LHCN-M2 (cell line): Measurements from ENCODE around the gene MYH15. TPM values are rescaled to one million over a fixed set of nuclear protein-coding genes. Genes with fewer than 3 reads are reported as not detected.
"Not testable (repeated sequence)": the region's sequence is repeated elsewhere in the genome, so short reads cannot be mapped to it uniquely, and the experiment has no call there.

ENCODE experiments used
- DNase-seq: peaks from one replicate; pipeline ENCODE4 v3.0.0-alpha.2; 2012; ENCODE audit warnings: low read depth
- total RNA-seq: library from RNA; depleted of rRNA; stranded (reverse); fragments of >200 nt; gene quantifications from 2 replicates; pipeline ENCODE4 v1.2.3, GENCODE V29; 2014

The MYH15 gene
- total RNA-seq, 1 experiment from 2014 or later, result 5.2 TPM

GRCh38 chr3:108389372-108389771, 121.0 kb downstream of the MYH15 start:
- no peak for DNase-seq

GRCh38 chr3:108388136-108389132, 122.0 kb downstream of the MYH15 start:
- DNase-seq, result peak; percentile 37

DNA sequence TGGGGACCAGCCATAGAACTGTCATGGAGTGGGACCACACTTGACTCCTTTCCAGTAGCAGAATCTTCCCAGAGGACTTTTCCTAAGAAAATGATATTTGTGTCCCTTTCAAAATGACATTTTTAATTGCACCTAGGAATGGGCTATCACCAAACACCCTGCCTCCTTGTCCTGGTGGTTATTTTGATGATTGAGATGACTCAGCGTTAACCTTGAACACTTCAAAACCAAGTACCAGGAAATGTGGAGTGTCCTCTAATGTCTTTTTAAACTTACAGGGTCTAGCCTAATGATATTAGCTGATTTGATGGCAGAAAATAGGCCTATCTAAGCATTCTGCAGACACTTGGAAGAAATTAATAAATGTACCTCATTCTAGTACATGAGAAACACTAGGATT, 123.3 kb downstream of the MYH15 start:
- no peak for DNase-seq

DNA sequence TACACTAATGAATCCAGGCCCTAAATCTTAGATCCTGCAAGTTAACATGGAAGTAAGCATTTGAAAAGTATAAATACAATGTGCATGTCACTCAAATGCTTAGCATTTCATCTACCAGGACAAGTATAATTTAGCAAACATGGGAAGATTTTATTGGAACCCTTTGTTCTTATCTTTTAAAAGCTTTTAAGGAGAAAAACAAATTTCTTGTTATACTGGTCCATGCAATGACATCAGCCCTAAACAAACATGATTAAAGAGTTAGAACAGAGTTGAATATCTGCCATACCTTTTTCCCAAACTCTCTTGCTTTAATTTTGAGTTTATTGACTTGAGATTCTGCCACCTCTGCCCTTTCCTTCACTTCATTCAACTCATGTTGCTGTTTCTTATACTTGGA, 127.1 kb downstream of the MYH15 start:
- DNase-seq, result no peak

- no peak for DNase-seq
These were observed 128.8 kb downstream of the MYH15 start for GRCh38 chr3:108381529-108382140.

- DNase-seq, result no peak
These were observed 130.1 kb downstream of the MYH15 start for GRCh38 chr3:108380128-108380795.

GRCh38 chr3:108378952-108379342, 131.4 kb downstream of the MYH15 start:
- DNase-seq, result not testable (repeated sequence)

DNA sequence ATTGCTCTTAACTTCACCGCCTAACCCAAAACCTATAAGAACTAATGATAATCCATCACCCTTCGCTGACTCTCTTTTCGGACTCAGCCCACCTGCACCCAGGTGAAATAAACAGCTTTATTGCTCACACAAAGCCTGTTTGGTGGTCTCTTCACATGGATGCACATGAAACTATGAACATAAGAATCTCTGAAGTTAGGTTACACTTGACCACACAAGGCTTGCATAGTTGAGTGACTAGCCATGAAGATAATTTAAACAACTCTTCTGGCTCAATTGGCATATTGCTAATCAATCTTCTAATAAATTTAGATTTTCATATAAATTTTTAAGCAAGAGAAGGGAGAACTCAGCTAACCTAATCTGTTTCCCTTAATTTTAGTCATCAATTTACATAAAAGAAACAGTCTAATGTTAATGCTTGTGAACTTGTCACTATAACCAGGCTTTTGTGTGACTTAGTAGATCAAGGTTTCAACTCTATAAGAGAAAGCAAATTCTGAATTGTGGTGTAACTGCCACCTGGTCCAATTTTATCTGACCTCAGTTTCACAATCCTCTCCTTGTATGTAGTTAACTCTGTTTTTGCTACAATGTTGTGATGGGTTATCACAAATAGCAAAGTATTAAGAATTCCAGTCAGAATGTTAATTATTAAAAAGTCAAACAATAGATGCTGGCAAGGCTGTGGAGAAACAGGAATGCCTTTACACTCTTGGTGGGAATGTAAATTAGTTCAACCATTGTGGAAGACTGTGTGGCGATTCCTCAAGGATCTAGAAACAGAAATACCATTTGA, 132.0 kb downstream of the MYH15 start:
- no peak for DNase-seq

GRCh38 chr3:108377384-108377783, 133.0 kb downstream of the MYH15 start:
- no peak for DNase-seq

DNA sequence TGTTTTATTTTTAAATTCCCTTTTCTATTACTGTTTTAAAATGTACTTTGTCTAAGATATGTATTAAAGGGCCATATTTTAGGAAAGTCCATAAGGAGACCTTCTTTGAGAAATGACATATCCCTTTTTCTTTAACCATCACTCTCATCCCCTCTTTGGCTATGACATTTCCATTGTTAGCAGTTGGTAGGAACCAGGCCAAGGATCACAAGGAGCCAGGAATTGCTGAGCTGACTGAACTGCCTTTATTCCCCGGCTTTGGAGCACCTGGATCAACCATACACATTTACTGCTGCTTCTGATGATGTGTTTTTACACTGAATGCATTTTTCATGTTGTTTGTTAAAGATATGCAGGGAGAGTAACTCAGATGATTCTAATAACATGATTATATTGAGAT, 134.4 kb downstream of the MYH15 start:
- DNase-seq, result no peak

- DNase-seq, result no peak
These were observed 151.4 kb downstream of the MYH15 start for GRCh38 chr3:108359011-108359410.

DNA sequence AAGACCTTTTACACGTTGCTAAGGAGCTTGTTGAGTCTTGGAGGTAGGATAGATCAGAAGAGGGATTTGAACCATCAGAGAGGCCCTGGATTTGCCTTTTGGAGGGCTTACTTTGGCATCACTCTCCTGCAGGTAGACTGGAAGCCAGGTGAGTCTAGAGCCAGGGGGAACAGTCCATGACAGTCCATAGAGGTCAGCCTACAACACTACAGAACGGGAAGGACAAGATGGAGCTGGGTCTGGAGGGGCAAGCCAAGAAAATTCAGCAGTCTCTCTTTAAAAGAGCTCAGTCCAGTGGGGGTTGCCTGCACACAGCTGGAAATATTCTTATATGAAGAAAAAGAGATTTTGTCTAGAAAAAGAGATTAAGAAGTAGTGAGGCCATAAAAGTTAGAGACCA, 153.4 kb downstream of the MYH15 start:
- DNase-seq, result no peak

GRCh38 chr3:108354562-108354961, 155.8 kb downstream of the MYH15 start:
- DNase-seq, result no peak

GRCh38 chr3:108352176-108352575, 158.2 kb downstream of the MYH15 start:
- no peak for DNase-seq

- DNase-seq, result no peak
These were observed 163.8 kb downstream of the MYH15 start for GRCh38 chr3:108346301-108347227.

GRCh38 chr3:108345492-108346205, 164.7 kb downstream of the MYH15 start:
- DNase-seq, result peak; percentile 40

DNA sequence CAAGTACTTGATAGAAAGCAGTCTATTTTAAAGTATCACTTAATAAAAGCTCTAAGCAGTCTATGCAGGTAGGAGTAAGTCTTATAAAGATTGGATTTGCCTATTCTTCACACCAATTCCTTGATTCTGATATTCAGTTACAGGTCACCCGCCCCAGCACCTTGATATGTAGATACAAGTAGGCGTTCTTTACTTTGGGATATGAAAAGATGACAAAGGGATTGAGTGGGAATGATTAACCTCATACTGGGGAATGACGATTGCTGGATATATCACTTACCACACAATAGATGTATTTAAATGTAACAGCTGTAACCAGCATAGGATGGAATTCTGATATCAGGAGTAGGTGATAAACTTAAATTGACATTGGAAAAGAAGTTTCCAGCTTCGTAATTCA, 166.9 kb downstream of the MYH15 start:
- DNase-seq, result no peak

DNA sequence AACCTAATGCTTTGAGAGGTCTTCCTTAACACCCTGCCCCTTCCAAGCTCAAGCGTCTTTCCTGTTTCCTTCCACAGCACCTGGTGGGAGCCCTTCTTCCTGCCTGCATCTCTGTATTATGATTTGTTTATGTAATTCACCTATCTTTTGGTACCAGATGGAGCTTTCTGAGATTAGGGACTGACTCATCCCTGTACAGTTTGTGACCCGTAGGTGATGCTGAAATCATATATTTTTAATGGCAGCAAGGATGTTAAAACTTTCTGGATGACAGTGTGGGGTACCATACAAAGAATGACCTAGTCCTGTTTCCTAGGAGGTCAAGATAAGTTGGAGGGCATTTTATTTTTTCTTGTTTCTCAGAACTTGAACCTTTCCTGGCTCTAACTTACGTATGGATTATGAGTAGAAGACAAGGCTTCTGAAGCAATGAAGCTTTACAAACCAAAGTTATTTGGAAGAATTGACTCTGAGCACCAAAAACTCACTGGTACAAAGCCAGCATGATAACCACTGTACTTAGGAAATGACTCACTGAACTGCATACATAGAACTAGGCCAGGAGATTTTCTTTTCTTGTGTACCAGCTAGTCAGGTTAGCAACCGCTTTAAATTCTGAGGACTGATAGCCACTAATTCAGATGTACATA, 167.4 kb downstream of the MYH15 start:
- no peak for DNase-seq

DNA sequence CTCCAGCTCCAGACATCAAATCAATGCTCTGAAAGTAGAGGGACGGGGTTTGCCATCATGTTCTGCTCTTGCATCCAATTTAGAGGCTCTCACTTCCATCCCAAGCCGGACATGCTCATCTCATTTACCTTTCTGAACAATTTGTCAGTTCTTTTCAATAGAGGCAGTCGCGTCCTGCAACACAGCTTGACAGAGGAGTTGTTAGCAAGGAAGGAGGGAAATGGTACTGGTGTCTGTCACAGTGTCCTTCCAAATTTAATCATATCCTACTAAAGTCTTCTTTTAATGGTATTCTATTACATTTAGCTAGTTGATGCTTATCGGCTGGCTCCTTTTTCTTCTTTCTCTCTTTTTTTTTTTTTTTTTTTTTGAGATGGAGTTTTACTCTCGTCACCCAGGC, 168.5 kb downstream of the MYH15 start:
- DNase-seq, result no peak
